RKO (cell line): ENCODE results near the gene NBAS.

Experiments used
- DNase-seq: peaks from one replicate; pipeline ENCODE4 v3.0.0-alpha.2; 2016; ENCODE audit warnings: low spot score

Gene NBAS

DNA sequence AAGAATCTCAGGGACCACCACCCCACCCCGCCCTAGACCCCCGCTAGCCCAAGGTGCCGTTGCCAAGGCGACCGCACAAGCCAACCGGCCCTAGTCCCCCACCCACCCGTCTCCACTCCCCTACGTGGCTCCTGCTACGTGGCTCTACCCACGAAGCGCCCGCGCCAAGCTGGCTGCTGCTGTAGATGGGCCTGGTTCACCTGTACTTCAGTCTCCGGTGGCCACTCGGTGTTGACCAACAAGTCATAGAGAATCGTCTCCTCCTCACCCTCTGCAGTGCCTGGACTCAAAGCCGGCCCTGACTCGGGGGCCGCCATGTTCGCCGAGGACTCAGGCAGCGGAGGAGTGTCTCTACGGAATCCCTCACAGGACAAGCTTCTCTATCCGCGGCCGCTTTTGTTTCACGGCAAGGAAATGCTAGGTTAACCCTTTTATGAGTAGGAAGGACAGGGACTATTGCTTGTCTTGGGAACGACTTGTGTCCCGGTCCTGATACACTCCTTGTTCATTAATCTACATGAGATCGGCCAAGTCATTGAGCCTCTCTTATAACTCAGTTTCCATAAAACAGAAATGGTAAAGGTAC is at the start of gene NBAS:
NBAS (minus strand) TSS at position 347 of the 586 bp plus-strand sequence; CDS start at position 317, 30 bp downstream.
- DNase-seq: peak; percentile 90

- no peak for DNase-seq
Measured at GRCh38 chr2:15610430-15610952, 49.4 kb upstream of the NBAS start.

- no peak for DNase-seq
Measured at GRCh38 chr2:15609341-15610042, 48.4 kb upstream of the NBAS start.

- DNase-seq: no peak
Measured at GRCh38 chr2:15608392-15608761, 47.2 kb upstream of the NBAS start.

DNA sequence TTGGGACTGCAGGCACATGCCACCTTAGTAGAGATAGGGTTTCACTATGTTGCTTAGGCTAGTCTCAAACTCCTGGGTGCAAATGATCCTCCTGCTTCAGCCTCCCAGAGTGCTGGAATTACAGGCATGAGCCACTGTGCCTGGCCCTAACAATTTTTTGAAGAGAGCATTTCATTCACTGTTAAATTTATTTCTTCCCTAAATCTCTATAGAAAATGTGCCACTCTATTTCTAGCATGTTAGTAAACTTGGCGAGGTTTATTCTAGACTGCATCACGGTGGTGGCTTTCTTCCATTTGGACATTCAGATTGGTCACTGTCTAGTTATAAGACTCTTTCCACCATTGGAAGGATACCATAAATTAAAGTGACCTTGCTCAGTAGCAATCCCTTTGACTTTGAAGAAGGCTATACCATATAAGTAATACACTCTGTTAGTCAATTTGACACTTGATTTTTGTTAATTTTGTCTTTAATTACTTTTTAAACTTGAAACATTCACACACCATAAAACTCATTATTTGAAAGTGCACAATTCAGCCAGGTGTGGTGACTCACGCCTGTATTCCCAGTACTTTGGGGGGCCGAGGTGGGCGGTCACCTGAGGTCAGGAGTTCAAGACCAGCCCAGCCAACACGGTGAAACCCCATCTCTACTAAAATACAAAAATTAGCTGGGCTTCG is 46.7 kb upstream of the NBAS start:
- DNase-seq: no peak

GRCh38 chr2:15606481-15607441 is 45.6 kb upstream of the NBAS start:
- DNase-seq: no peak

GRCh38 chr2:15605721-15606120 is 44.6 kb upstream of the NBAS start:
- no peak for DNase-seq

- DNase-seq: no peak
Measured at GRCh38 chr2:15603948-15604347, 42.8 kb upstream of the NBAS start.

DNA sequence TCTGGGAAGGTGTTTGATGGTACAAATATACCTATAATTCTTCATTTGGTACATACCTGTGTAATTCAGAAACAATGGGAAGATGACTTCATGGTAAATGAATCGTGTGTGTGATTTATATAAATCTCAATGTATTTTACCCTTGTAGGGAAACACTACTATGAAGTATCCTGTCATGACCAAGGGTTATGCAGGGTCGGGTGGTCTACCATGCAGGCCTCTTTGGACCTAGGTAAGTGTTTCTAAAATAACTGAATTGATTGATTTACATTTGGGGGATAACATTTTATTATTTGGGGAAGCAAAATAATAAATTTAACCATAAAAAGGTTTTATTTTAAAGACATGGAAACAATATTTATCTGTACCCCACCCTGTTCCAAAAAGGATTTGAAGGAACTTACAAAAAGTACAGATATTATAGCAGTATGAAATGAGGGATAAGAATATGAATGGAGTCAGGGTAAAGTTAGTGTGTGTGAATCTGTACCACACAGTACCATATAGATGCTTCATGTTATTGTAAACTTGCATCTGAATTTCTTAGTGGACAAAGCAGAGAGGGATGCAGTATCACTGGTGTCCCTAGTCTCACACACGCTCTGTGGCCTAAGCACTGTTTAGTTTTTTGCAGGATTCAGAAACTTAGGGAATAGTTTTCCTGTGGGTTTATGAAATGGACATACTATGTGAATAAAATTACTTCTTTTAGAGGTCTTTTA is 42.1 kb upstream of the NBAS start:
- no peak for DNase-seq

DNA sequence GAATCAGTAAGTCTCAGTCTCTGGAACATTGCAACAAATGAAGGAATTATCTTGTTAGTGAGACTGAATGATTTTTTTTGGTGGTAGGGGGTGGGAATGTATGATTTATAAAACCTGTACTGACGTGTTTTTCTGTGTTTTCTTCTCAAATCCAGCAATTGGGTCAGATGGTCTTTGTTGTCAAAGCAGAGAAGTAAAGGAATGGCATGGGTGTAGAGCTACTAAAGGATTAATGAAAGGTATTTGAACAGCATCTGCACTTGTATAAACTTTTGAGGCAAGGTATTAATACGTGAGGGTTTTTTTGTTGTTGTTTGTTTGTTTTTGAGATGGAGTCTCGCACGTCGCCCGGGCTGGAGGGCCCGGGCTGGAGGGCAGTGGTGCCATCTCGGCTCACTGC is 41.3 kb upstream of the NBAS start:
- DNase-seq: no peak

DNA sequence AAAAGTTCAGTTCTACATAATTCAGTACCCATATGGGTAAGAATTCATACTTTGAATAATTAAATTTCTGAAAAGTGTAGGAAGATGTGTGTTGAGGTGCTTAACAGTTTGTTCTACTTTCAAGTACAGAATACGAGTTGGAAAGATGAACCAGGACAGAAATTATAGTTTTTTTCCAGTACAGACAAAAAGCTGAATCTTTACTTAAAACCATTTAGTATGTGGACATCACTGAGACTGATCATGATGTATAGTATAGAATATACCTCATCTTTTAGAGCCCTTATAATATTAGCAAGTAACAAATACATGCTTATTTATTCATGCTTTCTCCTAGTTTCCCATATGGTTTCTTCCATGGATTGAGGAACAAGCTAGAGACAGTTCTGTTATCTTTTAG is 40.5 kb upstream of the NBAS start:
- DNase-seq: no peak

GRCh38 chr2:15599994-15600393 is 38.9 kb upstream of the NBAS start:
- DNase-seq: no peak

DNA sequence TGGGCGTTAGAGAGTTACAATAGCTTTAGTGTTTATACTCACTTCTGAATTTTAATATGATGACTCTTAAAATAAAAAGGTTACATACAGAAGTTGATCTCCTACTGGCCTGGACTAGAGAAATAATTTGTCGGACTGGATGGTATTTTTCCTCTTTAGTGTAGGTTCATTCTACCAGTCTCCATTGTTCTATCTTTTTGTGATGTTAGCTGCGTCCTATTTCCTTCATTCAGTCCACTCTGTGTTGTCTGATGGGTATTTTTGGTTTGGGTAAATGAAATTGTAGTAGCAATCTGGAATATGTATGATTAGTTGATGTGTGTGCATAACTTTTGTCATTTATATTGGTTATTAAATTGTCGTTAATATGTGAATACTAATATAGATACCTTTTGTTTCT is 35.8 kb upstream of the NBAS start:
- no peak for DNase-seq

DNA sequence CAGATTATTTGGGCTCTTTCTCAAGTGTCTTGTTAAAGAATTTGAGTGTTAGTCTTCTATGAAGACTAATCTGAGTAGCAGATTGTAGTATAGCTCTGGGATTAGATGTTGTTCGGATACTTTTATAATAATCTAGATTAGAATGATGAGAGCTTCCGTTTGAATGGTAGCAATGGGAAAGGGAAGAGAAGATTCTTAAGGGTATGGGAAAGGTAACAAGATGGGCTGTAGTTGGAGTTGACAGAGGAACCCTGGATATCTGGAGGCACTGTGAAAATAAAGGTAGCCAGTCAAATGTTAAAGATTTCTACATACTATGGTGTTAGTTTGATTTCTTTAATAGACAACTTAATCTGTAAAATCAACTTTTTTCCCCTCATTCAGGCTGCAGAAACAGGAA is 35.2 kb upstream of the NBAS start:
- no peak for DNase-seq

- no peak for DNase-seq
Measured at GRCh38 chr2:15595936-15596335, 34.8 kb upstream of the NBAS start.

GRCh38 chr2:15595342-15595905 is 34.3 kb upstream of the NBAS start:
- no peak for DNase-seq

DNA sequence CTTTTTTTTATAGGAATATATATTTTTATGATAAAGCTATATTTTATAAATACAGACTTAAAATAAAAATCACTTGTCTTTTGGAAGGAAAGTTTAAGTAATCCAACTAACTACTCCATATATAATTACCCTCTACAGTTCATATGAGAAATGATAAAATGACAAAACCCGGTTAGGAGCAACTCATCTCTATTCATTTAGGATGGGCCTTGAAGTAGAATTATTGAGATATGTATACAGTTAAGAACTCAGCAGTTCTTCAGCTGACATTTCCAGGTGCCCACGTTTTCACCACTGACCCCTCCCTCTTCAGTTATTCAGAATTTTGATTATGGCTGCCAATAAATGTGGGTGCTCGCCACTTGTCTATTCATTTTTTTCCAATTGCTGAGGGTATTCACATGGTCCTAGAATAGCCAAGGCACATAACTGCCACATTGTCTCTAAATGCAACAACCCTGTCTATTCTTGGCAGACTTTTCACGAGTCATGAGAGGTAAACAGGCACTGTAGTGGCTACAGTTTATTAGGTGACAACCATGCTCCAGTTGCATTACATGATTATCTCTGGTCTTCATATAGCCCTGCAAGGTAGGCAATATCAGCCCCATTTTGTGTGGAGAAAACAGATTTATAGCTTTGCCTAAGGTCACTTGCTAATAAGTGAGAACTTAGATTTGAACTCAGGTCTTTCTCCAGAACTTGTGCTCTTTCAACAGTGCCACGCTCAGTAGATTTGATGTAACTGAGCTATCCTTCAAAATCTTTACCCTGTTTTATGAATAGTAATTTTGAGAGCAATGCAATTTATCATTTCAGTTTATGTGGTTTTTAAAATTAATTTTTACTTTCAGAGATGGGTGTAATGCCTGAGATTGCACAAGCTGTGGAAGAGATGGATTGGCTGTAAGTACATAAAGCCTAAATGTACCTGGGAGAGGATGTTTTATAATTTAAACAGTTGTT is 33.4 kb upstream of the NBAS start:
- no peak for DNase-seq

GRCh38 chr2:15593327-15593705 is 32.2 kb upstream of the NBAS start:
- no peak for DNase-seq

DNA sequence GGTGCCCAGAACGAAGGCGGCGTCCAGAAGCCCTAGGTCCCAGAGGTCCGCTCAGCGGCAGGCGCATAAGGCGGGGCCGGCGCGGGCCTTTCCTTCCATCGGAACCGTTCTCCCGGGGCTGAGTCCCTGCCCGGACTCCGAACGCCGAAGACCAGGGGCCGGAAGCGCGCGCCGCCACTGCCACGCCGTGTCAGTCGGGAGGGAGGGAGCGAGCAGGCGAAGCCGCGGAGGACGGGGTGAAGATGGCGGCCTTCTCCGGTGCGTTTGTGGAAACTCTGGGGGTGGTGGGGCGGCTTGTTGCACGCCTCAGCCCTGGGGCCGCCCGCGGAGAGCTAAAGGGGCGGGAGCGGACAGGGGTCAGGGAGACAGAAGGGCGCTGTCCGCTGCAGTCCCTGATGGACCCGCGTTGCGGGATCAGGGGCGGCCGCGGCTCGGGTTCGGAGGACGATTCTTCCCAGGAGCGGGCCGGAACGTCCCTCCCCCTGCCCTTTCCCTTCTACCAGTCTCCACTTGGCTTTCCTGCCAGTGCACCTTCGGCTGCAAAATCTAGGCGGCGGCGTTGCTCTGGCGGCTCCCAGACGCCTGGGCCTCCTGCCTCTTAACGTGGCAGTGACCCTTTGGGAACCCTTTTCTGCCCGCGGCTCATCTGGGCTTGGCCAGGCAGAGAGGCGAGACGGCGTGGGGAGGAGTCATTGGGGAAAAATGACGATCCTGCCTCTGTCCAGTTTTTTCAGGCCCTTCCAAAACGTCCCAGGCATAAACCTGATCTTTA is 30.7 kb upstream of the NBAS start, which contains the start of gene DDX1:
DDX1 (plus strand) TSS at position 177 of the 772 bp plus-strand sequence; CDS start at position 243, 66 bp downstream.
- peak; percentile 83 for DNase-seq
